CMK (cell line): ENCODE results near the gene TRMT5.

ENCODE experiments used
- DNase-seq: peaks from one replicate; pipeline ENCODE4 v3.0.0-alpha.2; 2010; ENCODE audit warnings: low read depth

TRMT5 gene

DNA sequence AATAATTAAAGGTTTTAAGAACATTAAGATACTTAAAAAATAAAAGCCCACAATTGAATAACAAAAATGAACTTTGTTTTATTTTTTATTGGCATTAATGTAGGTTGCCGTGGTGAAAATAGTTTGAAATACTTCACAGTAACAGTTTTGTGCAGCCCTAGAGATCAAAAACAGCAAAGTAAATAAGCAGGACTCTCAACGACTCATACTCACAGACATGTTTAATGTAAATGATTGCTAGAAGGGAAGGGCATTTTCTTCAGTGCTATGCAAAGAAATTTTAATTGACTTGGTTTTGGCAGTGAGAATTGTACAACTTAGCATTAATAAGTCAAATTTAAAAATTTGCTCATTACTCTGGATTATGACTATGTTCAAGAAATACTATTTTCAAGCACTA lies 16.0 kb downstream of the TRMT5 start:
- DNase-seq: no peak

DNA sequence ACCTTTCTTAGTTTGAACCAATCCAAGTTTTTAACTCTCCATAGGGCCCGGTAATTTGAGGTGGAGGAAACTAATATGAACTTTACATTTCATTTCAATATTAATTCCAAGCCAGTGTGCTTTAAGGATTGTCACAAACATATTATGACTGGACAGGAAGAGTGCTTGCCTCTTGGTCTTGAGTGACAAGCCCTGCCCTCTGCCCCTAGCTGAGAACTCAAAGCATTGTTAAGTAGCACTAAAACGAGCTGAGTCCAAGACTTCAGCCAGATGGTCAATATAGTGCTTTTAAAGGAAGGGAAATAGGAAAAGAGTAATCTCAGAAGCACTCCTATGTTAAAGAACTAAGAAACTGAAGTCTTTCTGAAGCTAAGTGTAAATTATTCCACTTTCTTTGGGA lies 17.1 kb downstream of the TRMT5 start:
- DNase-seq: no peak

DNA sequence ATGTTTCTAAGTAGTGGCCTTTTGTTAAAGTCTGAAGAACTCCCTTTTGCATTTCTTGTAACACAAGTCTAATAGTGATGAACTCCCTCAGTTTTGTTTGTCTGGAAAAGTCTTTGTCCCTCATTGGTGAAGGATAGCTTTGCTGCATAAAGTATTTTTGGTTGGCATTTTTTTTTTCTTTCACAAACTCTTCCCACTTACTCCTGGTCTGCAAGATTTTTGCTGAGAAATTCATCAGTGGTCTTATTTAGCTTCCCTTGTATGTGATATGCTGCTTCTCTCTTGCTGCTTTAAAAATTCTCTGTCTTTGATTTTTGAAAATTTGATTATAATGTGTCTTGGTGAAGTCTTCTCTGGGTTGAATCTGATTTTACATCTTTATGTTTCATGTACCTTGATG lies 22.7 kb downstream of the TRMT5 start:
- no peak for DNase-seq

DNA sequence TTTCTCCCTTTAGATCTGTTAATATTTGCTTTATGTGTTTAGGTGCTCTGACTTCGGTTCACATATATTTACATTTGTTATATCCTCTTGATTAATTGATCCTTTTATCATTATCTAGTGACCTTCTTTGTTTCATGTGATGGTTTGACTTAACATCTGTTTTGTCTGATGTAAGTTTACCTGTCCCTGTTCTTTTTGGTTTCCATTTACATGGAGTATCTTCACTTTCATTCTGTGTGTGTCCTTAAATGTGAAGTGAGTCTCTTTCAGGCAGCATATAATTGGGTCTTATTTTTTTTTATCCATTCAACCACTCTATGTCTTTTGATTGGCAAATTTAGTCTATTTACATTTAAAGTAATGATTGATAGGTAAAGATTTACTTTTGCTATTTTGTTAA lies 24.2 kb downstream of the TRMT5 start:
- DNase-seq: no peak

DNA sequence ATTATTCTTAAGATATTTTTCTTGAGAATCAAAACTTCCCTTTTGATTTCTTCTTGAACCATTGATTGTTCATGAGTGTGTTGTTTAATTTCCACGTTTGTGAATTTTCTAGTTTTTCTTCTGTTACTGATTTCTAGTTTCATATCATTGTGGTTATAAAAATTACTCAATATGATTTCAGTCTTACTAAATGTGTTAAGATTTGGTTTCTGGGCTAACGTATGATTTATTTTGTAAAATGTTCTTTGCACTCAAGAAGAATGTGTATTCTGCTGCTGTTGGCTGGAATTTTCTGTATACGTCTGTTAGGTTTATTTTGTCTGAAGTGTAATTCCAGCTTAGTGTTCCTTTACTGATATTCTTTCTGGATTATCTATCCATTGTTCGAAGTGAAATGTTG lies 24.7 kb downstream of the TRMT5 start:
- DNase-seq: no peak

DNA sequence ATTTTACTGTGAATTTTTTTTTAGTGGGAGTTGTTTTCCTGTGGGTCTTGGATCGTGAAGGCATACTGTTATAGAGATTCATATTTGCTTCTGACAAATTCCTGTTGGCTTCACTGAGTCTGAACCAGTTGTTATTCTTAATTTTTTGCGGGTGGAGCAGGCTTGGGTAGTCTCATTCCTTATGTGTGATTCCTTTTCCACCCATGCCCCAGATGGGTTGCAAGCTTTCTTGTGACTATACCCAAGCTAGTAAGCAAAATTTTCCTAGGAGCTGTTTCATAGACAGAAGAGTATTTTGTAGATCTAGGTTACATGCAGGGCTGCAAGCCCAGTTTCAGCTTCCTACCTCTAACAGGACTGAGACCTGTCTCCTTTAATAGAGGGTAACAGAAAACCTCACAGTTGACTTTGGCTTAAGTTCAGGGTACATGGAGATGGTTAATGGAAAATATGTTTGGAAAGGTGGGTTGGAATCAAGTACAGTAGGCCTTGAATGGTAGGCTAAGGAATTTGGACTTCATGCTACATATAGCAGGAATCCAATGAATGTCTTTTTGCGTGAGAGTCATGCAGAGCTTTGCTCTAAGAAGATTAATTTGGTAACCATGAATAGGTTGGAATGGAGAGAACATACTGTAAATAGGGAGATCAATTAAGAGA lies 29.0 kb downstream of the TRMT5 start:
- no peak for DNase-seq

DNA sequence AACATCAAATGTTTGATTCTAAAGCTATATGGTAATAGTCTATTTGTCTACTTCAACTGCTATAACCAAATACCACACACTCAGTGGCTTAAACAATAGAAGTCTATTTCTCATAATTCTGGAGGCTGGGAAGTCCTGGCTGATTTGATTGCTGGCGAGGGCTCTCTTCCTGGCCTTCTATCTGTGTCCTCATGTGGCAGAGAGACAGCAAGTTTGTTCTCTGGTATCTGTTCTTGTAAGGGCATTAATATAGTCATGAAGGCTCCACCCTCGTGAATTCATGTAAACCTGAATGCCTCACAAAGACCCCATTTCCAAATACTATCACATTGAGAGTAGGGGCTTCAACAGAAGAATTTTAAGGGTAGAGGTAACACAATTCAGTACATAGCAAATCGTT lies 34.1 kb downstream of the TRMT5 start:
- DNase-seq: no peak

DNA sequence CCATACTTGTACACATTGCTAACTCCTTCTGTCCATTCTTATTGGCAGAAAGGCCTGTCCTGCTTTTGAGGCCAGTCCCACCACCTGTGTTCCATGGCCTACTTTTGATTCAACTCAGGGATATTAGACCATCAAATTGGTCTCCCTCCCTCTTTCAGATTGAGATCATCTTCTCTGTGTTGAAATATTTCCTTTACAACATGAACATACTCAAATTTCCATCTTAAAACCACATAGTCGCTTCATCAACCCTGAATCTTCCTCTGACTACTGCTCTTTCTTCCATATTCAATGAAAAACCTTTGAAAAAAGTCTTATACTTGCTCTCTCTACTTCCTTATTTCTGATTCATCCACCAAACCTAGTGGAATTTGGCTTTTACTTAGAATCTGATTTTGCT lies 34.9 kb downstream of the TRMT5 start:
- DNase-seq: no peak

DNA sequence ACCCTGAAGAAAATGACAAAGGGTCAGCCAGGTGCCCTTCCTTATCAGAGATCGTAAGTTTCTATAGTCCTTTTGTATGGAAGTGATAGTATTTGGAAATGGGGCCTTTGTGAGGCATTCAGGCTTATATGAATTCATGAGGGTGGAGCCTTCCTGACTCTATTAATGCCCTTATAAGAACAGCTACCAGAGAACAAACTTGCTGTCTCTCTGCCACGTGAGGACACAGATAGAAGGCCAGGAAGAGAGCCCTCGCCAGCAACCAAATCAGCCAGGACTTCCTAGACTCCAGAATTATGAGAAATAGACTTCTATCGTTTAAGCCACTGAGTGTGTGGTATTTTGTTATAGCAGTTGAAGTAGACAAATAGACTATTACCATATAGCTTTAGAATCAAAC lies 36.7 kb downstream of the TRMT5 start:
- no peak for DNase-seq

DNA sequence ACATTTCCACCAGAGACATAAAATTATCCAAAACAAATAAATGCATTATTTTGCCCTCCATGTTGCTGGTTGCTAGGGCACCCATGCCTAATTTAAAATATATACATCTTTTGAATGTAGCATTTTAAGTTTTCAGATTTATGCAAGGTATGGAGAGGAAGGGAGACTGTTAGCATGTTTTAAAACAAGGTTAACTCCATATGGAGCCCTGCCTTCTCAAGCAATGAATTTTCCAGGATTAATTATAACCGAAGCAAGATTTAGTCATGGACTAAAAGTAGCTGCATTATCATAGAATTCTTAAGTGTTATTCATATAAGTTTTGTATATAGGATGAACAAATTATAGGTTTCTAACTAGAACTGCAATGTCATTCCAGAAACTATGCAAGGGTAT lies 37.2 kb downstream of the TRMT5 start:
- DNase-seq: no peak

DNA sequence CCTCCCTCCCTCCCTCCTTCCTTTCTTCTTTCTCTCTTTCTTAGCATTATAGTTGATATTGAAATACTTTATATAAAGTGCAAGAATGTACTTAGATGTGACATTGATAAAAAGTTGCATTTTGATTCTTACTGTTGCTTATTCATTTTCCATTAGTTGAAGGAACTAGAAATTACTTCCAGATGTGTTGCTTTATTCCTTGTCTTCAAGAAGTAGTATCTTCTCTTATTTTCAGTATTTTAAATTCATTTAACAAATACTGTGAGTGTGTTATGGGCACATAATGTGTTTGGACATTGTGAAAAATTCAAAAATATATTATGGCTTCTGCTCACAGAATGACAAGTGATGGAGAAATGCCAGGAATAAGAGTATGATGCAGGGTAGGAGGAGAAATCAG lies 45.6 kb downstream of the TRMT5 start:
- no peak for DNase-seq

DNA sequence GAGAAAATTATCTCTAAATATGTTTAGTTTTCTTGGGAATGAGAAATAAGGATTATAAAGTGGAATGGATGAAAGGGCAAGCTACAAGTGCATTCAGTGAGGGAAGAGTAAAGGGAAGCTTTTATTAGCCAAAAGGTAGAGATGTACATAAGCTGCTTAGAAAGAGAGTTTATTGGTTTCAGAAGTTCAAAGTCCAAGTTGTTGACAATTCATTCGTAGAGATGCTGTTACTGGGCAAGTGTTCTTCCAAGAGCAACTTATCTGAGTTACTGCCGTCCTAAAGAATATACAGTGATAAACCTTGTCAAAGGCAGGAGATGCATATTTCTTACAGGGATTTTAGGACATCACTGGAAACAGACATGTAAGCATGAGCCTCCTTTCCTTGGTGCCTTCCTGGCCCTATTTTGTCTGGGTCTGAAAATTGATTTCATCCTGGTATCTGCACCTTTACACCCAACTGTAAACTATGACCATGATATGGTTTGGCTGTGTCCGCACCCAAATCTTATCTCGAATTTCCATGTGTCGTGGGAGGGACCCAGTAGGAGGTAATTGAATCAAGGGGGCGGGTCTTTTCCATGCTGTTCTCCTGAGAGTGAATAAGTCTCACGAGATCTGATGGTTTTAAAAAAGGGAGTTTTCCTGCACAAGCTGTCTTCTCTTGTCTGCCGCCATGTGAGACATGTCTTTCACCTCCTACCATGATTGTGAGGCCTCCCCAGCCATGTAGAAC lies 46.8 kb downstream of the TRMT5 start:
- DNase-seq: peak; percentile 33

DNA sequence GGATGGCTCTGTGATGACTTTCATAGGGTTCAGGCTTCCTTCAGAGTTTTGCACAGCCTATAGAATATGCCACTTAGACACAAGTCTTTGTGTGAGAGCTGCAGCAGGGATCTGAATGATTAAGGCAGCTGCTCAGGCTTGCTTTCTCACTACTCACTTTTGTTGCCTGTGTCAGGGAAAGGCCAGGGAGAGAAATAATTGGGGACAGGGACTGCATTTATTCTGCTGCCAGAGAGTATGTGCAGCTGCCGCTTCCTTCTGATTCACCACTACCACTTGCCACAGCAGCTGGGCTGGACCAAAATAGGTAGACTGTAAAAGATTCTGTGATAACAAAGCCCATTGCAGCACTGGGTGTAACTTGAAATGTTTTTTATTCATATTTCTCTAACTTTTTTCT lies 49.7 kb downstream of the TRMT5 start:
- no peak for DNase-seq

DNA sequence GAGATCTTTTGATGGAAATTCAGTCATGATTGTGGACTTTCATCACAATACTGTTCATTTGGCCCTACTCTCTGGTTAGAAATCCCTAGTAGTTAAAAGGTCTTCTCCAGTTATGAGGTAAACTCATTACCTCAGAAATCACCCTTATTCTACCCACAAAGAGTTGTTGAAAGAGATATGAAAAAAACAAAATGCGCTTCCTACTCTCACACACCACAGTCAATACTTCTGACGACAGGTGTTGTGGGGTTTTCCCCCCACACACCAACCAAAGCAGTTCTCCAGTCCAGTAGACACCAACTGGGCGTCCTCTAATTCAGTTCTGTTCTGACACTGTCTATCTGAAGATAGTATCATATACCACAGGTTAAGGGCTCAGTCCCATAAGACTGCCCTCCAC lies 54.9 kb downstream of the TRMT5 start:
- no peak for DNase-seq

DNA sequence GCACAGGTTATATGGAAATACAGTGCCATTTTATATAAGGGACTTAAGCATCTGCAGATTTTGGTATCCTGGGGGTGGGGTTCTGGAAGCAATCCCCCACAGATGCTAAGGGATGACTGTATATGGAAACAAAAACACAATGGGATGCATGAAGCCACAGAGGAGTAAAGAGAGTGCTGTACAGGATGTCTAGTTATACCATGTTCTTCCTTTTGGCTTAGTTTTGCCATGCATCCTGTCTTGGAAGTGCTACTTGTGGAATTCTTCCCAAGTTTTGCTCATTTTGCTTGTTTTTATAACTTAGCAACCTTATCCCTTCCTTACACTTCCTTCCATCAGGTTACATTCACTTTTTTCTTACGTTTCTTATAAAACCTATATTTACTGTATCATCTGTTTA lies 55.6 kb downstream of the TRMT5 start:
- DNase-seq: no peak

DNA sequence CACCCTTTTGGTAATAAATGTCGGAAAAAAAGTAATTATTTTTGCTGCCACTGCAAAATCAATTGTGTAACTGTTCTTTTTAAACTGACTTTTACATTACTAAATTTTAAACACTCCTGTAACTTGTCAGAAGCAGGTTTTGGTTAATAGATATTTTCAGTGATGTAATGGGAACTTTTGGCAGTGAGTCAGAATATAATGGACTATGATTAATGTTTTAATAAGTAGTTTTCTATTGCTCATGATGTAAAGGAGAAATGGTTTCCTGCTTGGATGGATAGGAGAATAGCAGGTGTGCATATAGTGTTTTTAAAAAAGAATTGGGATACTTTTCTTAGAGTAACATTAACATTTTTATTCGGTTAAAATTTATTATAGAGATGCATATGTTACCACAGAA lies 58.8 kb downstream of the TRMT5 start:
- DNase-seq: no peak
